Hepatocyte (in vitro differentiated cells): ENCODE results near the gene RPL22. TPM values are rescaled to one million over a fixed set of nuclear protein-coding genes. Genes with fewer than 3 reads are reported as not detected.

Source experiments
- DNase-seq: peaks from one replicate; pipeline ENCODE4 v3.0.0-alpha.2; 2016; ENCODE audit warnings: low spot score
- H2AFZ ChIP-seq: fragments of 200-600 bp; sonication (generic); 2 replicates; pipeline ENCODE4 v1.6.0; 2016; ENCODE audit warnings: antibody characterized with exemption, mild to moderate bottlenecking
- H3K27ac ChIP-seq: fragments of 200-600 bp; sonication (generic); 2 replicates; pipeline ENCODE4 v1.5.1; 2016; ENCODE audit warnings: mild to moderate bottlenecking
- H3K27me3 ChIP-seq: fragments of 200-600 bp; sonication (generic); 2 replicates; pipeline ENCODE4 v1.6.1; 2016
- H3K36me3 ChIP-seq: fragments of 200-600 bp; sonication (generic); replicated peaks from 2 replicates; pipeline ENCODE4 v1.5.1; 2016; ENCODE audit warnings: low read depth; ENCODE audit not compliant: insufficient read depth
- H3K4me1 ChIP-seq: fragments of 200-600 bp; sonication (generic); 2 replicates; pipeline ENCODE4 v1.5.1; 2016; ENCODE audit warnings: mild to moderate bottlenecking, moderate library complexity; ENCODE audit not compliant: insufficient read depth
- H3K4me2 ChIP-seq: fragments of 200-600 bp; sonication (generic); 2 replicates; pipeline ENCODE4 v1.6.0; 2016
- H3K4me3 ChIP-seq: fragments of 200-600 bp; sonication (generic); 2 replicates; pipeline ENCODE4 v1.5.1; 2016; ENCODE audit warnings: mild to moderate bottlenecking
- H3K79me2 ChIP-seq: fragments of 200-600 bp; sonication (generic); 2 replicates; pipeline ENCODE4 v1.6.0; 2017; ENCODE audit warnings: mild to moderate bottlenecking
- H3K9me2 ChIP-seq: fragments of 200-600 bp; sonication (generic); replicated peaks from 2 replicates; pipeline ENCODE4 v1.6.0; 2017; ENCODE audit warnings: mild to moderate bottlenecking; ENCODE audit not compliant: insufficient read depth
- H3K9me3 ChIP-seq: fragments of 200-600 bp; sonication (generic); 2 replicates; pipeline ENCODE4 v1.5.1; 2016; ENCODE audit warnings: low read depth, mild to moderate bottlenecking
- H4K20me1 ChIP-seq: fragments of 200-600 bp; sonication (generic); 2 replicates; pipeline ENCODE4 v1.6.0; 2016; ENCODE audit warnings: mild to moderate bottlenecking; ENCODE audit not compliant: insufficient read depth, poor library complexity, severe bottlenecking
- CTCF ChIP-seq: fragments of 200-600 bp; sonication (generic); IDR thresholded peaks from 2 replicates; pipeline ENCODE4 v1.5.1; 2016; ENCODE audit warnings: antibody characterized with exemption, mild to moderate bottlenecking; ENCODE audit not compliant: poor library complexity
- EZH2 ChIP-seq: fragments of 200-600 bp; sonication (generic); IDR thresholded peaks from 2 replicates; pipeline ENCODE4 v1.6.1; 2016; ENCODE audit warnings: antibody characterized with exemption, mild to moderate bottlenecking, borderline replicate concordance
- EZH2phosphoT487 ChIP-seq: fragments of 200-600 bp; sonication (generic); IDR thresholded peaks from one replicate; pipeline ENCODE4 v1.6.1; 2018; ENCODE audit warnings: antibody characterized with exemption, mild to moderate bottlenecking, low read depth, moderate library complexity; ENCODE audit not compliant: unreplicated experiment, severe bottlenecking
- WGBS: methylation state at CpG from one replicate; pipeline ENCODE4 v1.1.6; 2016; ENCODE audit warnings: low lambda C conversion rate; ENCODE audit errors: missing lambda C conversion rate; 5-methylcytosine and 5-hydroxymethylcytosine counted together
- polyA plus RNA-seq: library from polyadenylated mRNA; unstranded; fragments of >200 nt; fragmentation: Nextera tagmentation; extraction: Ambion mirVana; gene quantifications from 2 replicates; pipeline ENCODE4 v1.2.1, GENCODE V29; 2016
- total RNA-seq: library from RNA; depleted of rRNA; stranded (reverse); fragments of >200 nt; gene quantifications from 2 replicates; pipeline ENCODE4 v1.2.3, GENCODE V29; 2014

Gene RPL22
- total and polyA plus RNA-seq, 2 experiments from 2014 or later: 103 to 168 TPM

- no peak overlapping the region for H3K4me2 ChIP-seq
- H3K4me1 ChIP-seq: peaks cover 3% of the 10 kb centered on the region
- no peaks in the 10 kb centered on the region for H3K79me2 ChIP-seq
- no peak overlapping the region for H2AFZ ChIP-seq
- 94% methylated on average over 24 of the region's 24 CpGs for WGBS
- no peak overlapping the region for H3K27ac ChIP-seq
- H4K20me1 ChIP-seq: no peaks in the 10 kb centered on the region
- DNase-seq: no peak
- peaks cover 17% of the 10 kb centered on the region for H3K27me3 ChIP-seq
- H3K9me2 ChIP-seq: no peaks in the 10 kb centered on the region
- no peak for TF ChIP-seq EZH2phosphoT487
- H3K9me3 ChIP-seq: no peaks in the 10 kb centered on the region
- H3K4me3 ChIP-seq: no peak overlapping the region
- H3K36me3 ChIP-seq: no peaks in the 10 kb centered on the region
These were observed 53.5 kb downstream of the RPL22 start for GRCh38 chr1:6145864-6146410.

DNA sequence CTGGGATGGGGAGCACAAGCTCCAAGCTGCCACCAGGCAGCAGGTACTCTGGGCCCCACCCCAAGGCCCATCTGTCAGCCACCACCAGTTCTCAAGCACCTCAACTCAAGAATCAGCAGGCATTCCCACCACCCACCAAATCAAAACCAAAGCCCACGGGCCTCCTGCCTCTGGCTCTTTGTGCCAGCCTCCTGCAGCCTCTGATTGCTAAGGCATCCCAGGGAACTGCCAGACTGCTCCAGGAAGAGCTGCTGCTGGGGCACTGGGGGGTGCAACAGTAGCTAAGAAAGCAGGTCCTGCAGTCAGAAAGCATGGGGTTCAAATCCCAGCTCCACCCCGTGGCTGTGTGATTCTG lies 54.0 kb downstream of the RPL22 start:
- no peak for DNase-seq
- Histone ChIP-seq H3K27me3 (peaks cover 17% of the 10 kb centered on the region), H3K4me1 (peaks cover 3% of the 10 kb centered on the region), H3K27ac (no peak overlapping the region), H3K79me2 (no peaks in the 10 kb centered on the region), H3K36me3 (no peaks in the 10 kb centered on the region), H3K4me2 (no peak overlapping the region), H3K4me3 (no peak overlapping the region), H3K9me3 (no peaks in the 10 kb centered on the region), H4K20me1 (no peaks in the 10 kb centered on the region), H3K9me2 (no peaks in the 10 kb centered on the region), H2AFZ (no peak overlapping the region)
- 75% methylated on average over 2 of the region's 2 CpGs for WGBS
- no peak for TF ChIP-seq CTCF
- no peak for TF ChIP-seq EZH2phosphoT487
- TF ChIP-seq EZH2: no peak

DNA sequence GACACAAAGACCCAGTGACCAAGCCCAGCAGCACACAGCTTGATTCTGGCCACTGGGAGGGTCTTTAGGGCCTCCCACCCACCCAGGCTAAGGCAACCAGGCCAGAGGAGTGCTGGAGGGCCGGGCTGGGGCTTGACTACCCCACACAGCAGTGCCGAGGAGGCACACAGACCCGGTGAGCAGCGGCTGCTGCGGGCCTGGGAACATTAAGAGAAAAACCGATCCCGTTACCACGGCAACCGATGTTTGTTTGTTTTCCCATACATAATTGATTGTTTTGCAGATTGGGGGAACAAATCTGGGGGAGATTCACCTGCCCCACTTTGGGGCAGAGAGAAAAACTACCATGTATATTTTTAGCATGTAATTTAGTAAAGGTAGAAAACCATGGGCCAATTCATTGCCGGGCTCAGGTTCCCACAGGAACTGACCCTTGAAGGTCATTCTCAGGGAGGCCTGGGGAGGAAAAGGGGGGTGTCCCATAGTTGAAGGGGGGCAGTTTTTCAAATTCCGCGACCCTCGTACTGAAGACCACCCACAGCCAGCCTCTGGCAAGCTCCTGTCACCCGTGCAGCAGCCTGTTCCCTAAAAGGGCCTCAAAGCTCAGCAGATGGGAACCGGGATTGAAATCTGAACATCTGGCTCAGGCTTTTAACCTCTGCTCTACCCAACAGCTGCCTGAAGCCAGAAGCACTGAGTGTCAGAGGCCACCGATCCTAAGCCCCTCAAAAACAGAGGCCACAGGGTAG lies 54.6 kb downstream of the RPL22 start:
- DNase-seq: no peak
- Histone ChIP-seq H3K4me3 (no peak overlapping the region), H3K79me2 (no peaks in the 10 kb centered on the region), H3K4me2 (no peak overlapping the region), H3K27me3 (peaks cover 17% of the 10 kb centered on the region), H4K20me1 (no peaks in the 10 kb centered on the region), H3K9me3 (no peaks in the 10 kb centered on the region), H3K36me3 (no peaks in the 10 kb centered on the region), H3K4me1 (peaks cover 3% of the 10 kb centered on the region), H2AFZ (no peak overlapping the region), H3K27ac (no peak overlapping the region), H3K9me2 (no peaks in the 10 kb centered on the region)
- TF ChIP-seq CTCF (no peak), EZH2 (no peak), EZH2phosphoT487 (no peak)
- 57% methylated on average over 15 of the region's 16 CpGs for WGBS

GRCh38 chr1:6144175-6144574 lies 55.2 kb downstream of the RPL22 start:
- no peak overlapping the region for H3K27ac ChIP-seq
- H3K4me1 ChIP-seq: peaks cover 3% of the 10 kb centered on the region
- no peak overlapping the region for H2AFZ ChIP-seq
- no peaks in the 10 kb centered on the region for H4K20me1 ChIP-seq
- H3K4me3 ChIP-seq: no peak overlapping the region
- peaks cover 11% of the 10 kb centered on the region for H3K27me3 ChIP-seq
- no peak overlapping the region for H3K4me2 ChIP-seq
- no peak for TF ChIP-seq CTCF
- TF ChIP-seq EZH2phosphoT487: no peak
- no peak for TF ChIP-seq EZH2
- DNase-seq: no peak
- no peaks in the 10 kb centered on the region for H3K9me3 ChIP-seq
- H3K36me3 ChIP-seq: no peaks in the 10 kb centered on the region
- no peaks in the 10 kb centered on the region for H3K79me2 ChIP-seq
- 89% methylated on average over 7 of the region's 7 CpGs for WGBS
- H3K9me2 ChIP-seq: no peaks in the 10 kb centered on the region
